ENCODE results near the gene HBS1L. TPM values are rescaled to one million over a fixed set of nuclear protein-coding genes. Genes with fewer than 3 reads are reported as not detected.
"Not testable (repeated sequence)": the region's sequence is repeated elsewhere in the genome, so short reads cannot be mapped to it uniquely, and the experiment has no call there.

Gene HBS1L
- polyA plus RNA-seq, 1 experiment, result 101 TPM

- H3K27me3 ChIP-seq (ENCODE audit: control insufficient read depth, insufficient read depth, low read length), result peaks cover 3% of the 10 kb centered on the region
- CTCF ChIA-PET, result no interaction called here
- no peaks in the 10 kb centered on the region for H3K9me3 ChIP-seq (ENCODE audit: control insufficient read depth, insufficient read depth, low read length)
- H3K4me3 ChIP-seq (ENCODE audit: low read depth, low read length), result no peak overlapping the region
- no peak for DNase-seq (ENCODE audit: low read depth, low spot score)
- H3K27ac ChIP-seq (ENCODE audit: low read depth, low read length), result no peak overlapping the region
- TF ChIP-seq, protein P1, sequence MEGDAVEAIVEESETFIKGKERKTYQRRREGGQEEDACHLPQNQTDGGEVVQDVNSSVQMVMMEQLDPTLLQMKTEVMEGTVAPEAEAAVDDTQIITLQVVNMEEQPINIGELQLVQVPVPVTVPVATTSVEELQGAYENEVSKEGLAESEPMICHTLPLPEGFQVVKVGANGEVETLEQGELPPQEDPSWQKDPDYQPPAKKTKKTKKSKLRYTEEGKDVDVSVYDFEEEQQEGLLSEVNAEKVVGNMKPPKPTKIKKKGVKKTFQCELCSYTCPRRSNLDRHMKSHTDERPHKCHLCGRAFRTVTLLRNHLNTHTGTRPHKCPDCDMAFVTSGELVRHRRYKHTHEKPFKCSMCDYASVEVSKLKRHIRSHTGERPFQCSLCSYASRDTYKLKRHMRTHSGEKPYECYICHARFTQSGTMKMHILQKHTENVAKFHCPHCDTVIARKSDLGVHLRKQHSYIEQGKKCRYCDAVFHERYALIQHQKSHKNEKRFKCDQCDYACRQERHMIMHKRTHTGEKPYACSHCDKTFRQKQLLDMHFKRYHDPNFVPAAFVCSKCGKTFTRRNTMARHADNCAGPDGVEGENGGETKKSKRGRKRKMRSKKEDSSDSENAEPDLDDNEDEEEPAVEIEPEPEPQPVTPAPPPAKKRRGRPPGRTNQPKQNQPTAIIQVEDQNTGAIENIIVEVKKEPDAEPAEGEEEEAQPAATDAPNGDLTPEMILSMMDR (IDR thresholded peaks at IDR 0.05; ENCODE audit: low read depth, low read length), result no peak
- POLR2A ChIA-PET, result no interaction called here
These were observed 9.3 kb upstream of the HBS1L start for GRCh38 chr6:135063926-135064325.

GRCh38 chr6:135062735-135063134 is 8.1 kb upstream of the HBS1L start:
- H3K27ac ChIP-seq (ENCODE audit: low read depth, low read length), result no peak overlapping the region
- H3K9me3 ChIP-seq (ENCODE audit: control insufficient read depth, insufficient read depth, low read length), result no peaks in the 10 kb centered on the region
- H3K27me3 ChIP-seq (ENCODE audit: control insufficient read depth, insufficient read depth, low read length), result peaks cover 2% of the 10 kb centered on the region
- no peak overlapping the region for H3K4me3 ChIP-seq (ENCODE audit: low read depth, low read length)
- DNase-seq (ENCODE audit: low read depth, low spot score), result no peak
- TF ChIP-seq, protein P1 (IDR thresholded peaks at IDR 0.05; ENCODE audit: low read depth, low read length), result no peak
- ChIA-PET CTCF (interaction anchor here (1.2 kb wide), 1 partner anchor 14 kb away, joined by 6 read pairs; no protein-coding TSS in a partner anchor), POLR2A (interaction anchor here (0.9 kb wide), 1 partner anchor 8 kb away, joined by 3 read pairs; the partner anchor contains the start of gene HBS1L)

- CTCF ChIA-PET, result no interaction called here
- TF ChIP-seq, protein P1 (IDR thresholded peaks at IDR 0.05; ENCODE audit: low read depth, low read length), result no peak
- Histone ChIP-seq H3K4me3 (ENCODE audit: low read depth, low read length) (no peak overlapping the region), H3K9me3 (ENCODE audit: control insufficient read depth, insufficient read depth, low read length) (no peaks in the 10 kb centered on the region), H3K27ac (ENCODE audit: low read depth, low read length) (no peak overlapping the region), H3K27me3 (ENCODE audit: control insufficient read depth, insufficient read depth, low read length) (no peaks in the 10 kb centered on the region)
- DNase-seq (ENCODE audit: low read depth, low spot score), result no peak
- POLR2A ChIA-PET, result no interaction called here
These were observed 5.5 kb upstream of the HBS1L start for GRCh38 chr6:135060076-135060475.

DNA sequence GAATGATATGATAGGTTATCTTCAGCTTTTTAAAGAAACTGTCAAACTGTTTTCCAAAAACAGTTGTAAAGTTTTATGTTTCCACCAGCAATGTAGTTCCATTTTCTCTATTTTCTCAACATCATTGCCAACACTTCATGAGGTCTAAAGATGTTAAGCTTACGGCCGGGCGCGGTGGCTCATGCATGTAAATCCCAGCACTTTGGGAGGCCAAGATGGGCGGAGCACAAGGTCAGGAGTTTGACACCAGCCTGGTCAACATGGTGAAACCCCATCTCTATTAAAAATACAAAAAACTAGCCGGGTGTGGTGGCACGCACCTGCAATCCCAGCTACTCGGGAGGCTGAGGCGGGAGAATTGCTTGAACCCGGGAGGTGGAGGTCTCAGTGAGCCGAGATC is 3.7 kb upstream of the HBS1L start:
- H3K27ac ChIP-seq (ENCODE audit: low read depth, low read length); CTCF ChIA-PET; DNase-seq (ENCODE audit: low read depth, low spot score); H3K4me3 ChIP-seq (ENCODE audit: low read depth, low read length); H3K27me3 ChIP-seq (ENCODE audit: control insufficient read depth, insufficient read depth, low read length); POLR2A ChIA-PET; H3K9me3 ChIP-seq (ENCODE audit: control insufficient read depth, insufficient read depth, low read length): not testable (repeated sequence)

GRCh38 chr6:135056632-135057031 is 2.0 kb upstream of the HBS1L start:
- Histone ChIP-seq H3K27me3 (ENCODE audit: control insufficient read depth, insufficient read depth, low read length) (no peaks in the 10 kb centered on the region), H3K9me3 (ENCODE audit: control insufficient read depth, insufficient read depth, low read length) (no peaks in the 10 kb centered on the region), H3K4me3 (ENCODE audit: low read depth, low read length) (no peak overlapping the region), H3K27ac (ENCODE audit: low read depth, low read length) (no peak overlapping the region)
- CTCF ChIA-PET, result no interaction called here
- TF ChIP-seq, protein P1 (IDR thresholded peaks at IDR 0.05; ENCODE audit: low read depth, low read length), result no peak
- no peak for DNase-seq (ENCODE audit: low read depth, low spot score)
- POLR2A ChIA-PET, result no interaction called here

DNA sequence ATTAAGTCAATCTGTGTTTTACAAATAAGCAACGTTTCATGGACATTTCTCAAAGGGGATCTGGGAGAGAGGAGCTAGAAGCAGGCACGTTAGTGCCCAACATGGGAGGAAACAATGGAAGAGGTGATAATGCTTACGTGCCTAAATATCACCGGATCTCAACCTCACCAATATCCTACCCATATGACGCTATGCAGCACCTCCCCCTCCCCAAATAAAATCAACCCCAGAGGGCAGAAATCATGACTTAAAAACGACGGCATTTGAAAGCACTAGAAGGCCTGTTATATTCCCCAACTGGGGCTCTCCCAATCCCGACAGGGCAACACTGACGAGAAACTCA is 425 bp downstream of the HBS1L start:
- ChIA-PET POLR2A (interaction anchor here (1.0 kb wide), 2 partner anchors 9 to 159 kb away, joined by 3 read pairs; no protein-coding TSS in a partner anchor), CTCF (interaction anchor here (0.6 kb wide), 1 partner anchor 14 kb away, joined by 4 read pairs; no protein-coding TSS in a partner anchor)
- peak overlapping the region; percentile 94 for H3K4me3 ChIP-seq (ENCODE audit: low read depth, low read length)
- TF ChIP-seq, protein P1 (IDR thresholded peaks at IDR 0.05; ENCODE audit: low read depth, low read length), result no peak
- DNase-seq (ENCODE audit: low read depth, low spot score), result no peak
- no peaks in the 10 kb centered on the region for H3K9me3 ChIP-seq (ENCODE audit: control insufficient read depth, insufficient read depth, low read length)
- no peaks in the 10 kb centered on the region for H3K27me3 ChIP-seq (ENCODE audit: control insufficient read depth, insufficient read depth, low read length)
- H3K27ac ChIP-seq (ENCODE audit: low read depth, low read length), result peak overlapping the region; percentile 69
